Raji (cell line): Measurements from ENCODE around the gene LCN1.

Experiments
- POLR2A ChIP-seq: IDR thresholded peaks from 2 replicates; pipeline ENCODE4 v1.6.1; 2011; ENCODE audit warnings: low read depth, low read length, control low read depth; ENCODE audit not compliant: insufficient read depth

The LCN1 gene

GRCh38 chr9:135485832-135486231 is 35.4 kb upstream of the LCN1 start:
- TF ChIP-seq POLR2A: no peak

- no peak for TF ChIP-seq POLR2A
These were observed 34.8 kb upstream of the LCN1 start for GRCh38 chr9:135486267-135487065.

- TF ChIP-seq POLR2A: no peak
These were observed 33.8 kb upstream of the LCN1 start for GRCh38 chr9:135487281-135488012.

- no peak for TF ChIP-seq POLR2A
These were observed 33.3 kb upstream of the LCN1 start for GRCh38 chr9:135488013-135488330.

- no peak for TF ChIP-seq POLR2A
These were observed 32.7 kb upstream of the LCN1 start for GRCh38 chr9:135488527-135488926.

GRCh38 chr9:135489188-135489906 is 31.9 kb upstream of the LCN1 start:
- no peak for TF ChIP-seq POLR2A

- no peak for TF ChIP-seq POLR2A
These were observed 30.9 kb upstream of the LCN1 start for GRCh38 chr9:135490166-135490870.

- no peak for TF ChIP-seq POLR2A
These were observed 30.2 kb upstream of the LCN1 start for GRCh38 chr9:135490980-135491464.

- TF ChIP-seq POLR2A: no peak
These were observed 29.5 kb upstream of the LCN1 start for GRCh38 chr9:135491764-135492163.

- TF ChIP-seq POLR2A: no peak
These were observed 28.2 kb upstream of the LCN1 start for GRCh38 chr9:135492886-135493669.

- TF ChIP-seq POLR2A: no peak
These were observed 26.3 kb upstream of the LCN1 start for GRCh38 chr9:135494791-135495559.

GRCh38 chr9:135498381-135499126 is 22.7 kb upstream of the LCN1 start:
- no peak for TF ChIP-seq POLR2A
